H1 (cell line): Measurements from ENCODE around the gene DECR2. TPM values are rescaled to one million over a fixed set of nuclear protein-coding genes. Genes with fewer than 3 reads are reported as not detected.
A peak's percentile ranks its signal among the peaks of the same experiment; 100 is the strongest.

ENCODE experiments used
- CTCF ChIA-PET: fragments of 300-600 bp; sonication (Branson Sonifier 250); formaldehyde crosslinking; loops from one replicate; lab custom pipeline; 2021; ENCODE audit not compliant: partially characterized antibody; lab: Charles Lee
- POLR2A ChIA-PET: fragments of 300-600 bp; sonication (Branson Sonifier 250); formaldehyde crosslinking; loops from one replicate; lab custom pipeline; 2021; ENCODE audit warnings: inconsistent platforms; ENCODE audit not compliant: partially characterized antibody; lab: Charles Lee
- DNase-seq, 2 experiments: peaks; one replicate each; pipeline versions ENCODE4 v3.0.0 to v3.0.0-alpha.2; 2010 to 2022; ENCODE audit warnings: low spot score in 2 of 2, low read depth in 1 of 2, mixed read lengths in 1 of 2
- FAIRE-seq: peaks from 2 replicates; lab custom pipeline; 2011; peaks lifted over from hg19 to GRCh38; lab: Jason Lieb, UNC
- H2AFZ ChIP-seq: 2 replicates; pipeline ENCODE4 v1.8.1; 2012; ENCODE audit warnings: low read length, inconsistent platforms
- H2AK5ac ChIP-seq: 2 replicates; pipeline ENCODE4 v1.6.1; 2013; ENCODE audit warnings: low read depth, low read length
- H2BK120ac ChIP-seq: replicated peaks from 2 replicates; pipeline ENCODE3; 2013; ENCODE audit warnings: low read depth, low read length, inconsistent platforms
- H2BK12ac ChIP-seq: 2 replicates; pipeline ENCODE4 v1.6.1; 2013; ENCODE audit warnings: low read depth, low read length
- H2BK15ac ChIP-seq: 2 replicates; pipeline ENCODE4 v1.6.1; 2013; ENCODE audit warnings: low read length
- H2BK20ac ChIP-seq: 2 replicates; pipeline ENCODE4 v1.6.1; 2013; ENCODE audit warnings: low read length
- H2BK5ac ChIP-seq: 2 replicates; pipeline ENCODE4 v1.6.1; 2013; ENCODE audit warnings: low read depth, low read length
- H3K14ac ChIP-seq: 2 replicates; pipeline ENCODE4 v1.6.1; 2013; ENCODE audit warnings: inconsistent platforms; ENCODE audit not compliant: insufficient read length
- H3K18ac ChIP-seq: 2 replicates; pipeline ENCODE4 v1.6.1; 2013; ENCODE audit warnings: low read length; ENCODE audit errors: extremely low read depth
- H3K23ac ChIP-seq: 2 replicates; pipeline ENCODE4 v1.6.1; 2013; ENCODE audit warnings: inconsistent platforms; ENCODE audit not compliant: insufficient read length
- H3K23me2 ChIP-seq: 2 replicates; pipeline ENCODE4 v1.6.1; 2013; ENCODE audit warnings: low read depth, low read length
- H3K27ac ChIP-seq: 2 replicates; pipeline ENCODE4 v1.6.1; 2011; ENCODE audit warnings: low read depth, low read length, inconsistent platforms
- H3K27me3 ChIP-seq, 4 experiments: replicated peaks in 1 of 4; 1 replicate in 1 of 4; 2 replicates in 3 of 4; pipeline versions ENCODE4 v1.6.1 to v1.8.1; 2011 to 2013; ENCODE audit warnings: low read length in 3 of 4, mild to moderate bottlenecking in 3 of 4, inconsistent platforms in 2 of 4, mixed read lengths in 2 of 4, moderate library complexity in 1 of 4; ENCODE audit not compliant: control insufficient read depth in 3 of 4, insufficient read depth in 3 of 4; ENCODE audit errors: extremely low read depth in 1 of 4
- H3K36me3 ChIP-seq, 4 experiments: 2 replicates each; pipeline versions ENCODE4 v1.6.1 to v1.8.1; 2011 to 2013; ENCODE audit warnings: mild to moderate bottlenecking in 4 of 4, low read length in 3 of 4, moderate library complexity in 2 of 4, control low read depth in 1 of 4, inconsistent platforms in 1 of 4; ENCODE audit not compliant: insufficient read depth in 4 of 4, control insufficient read depth in 2 of 4
- H3K4ac ChIP-seq: replicated peaks from 2 replicates; pipeline ENCODE3; 2013; ENCODE audit warnings: low read length, low read depth, mixed read lengths, inconsistent platforms; ENCODE audit not compliant: insufficient read length
- H3K4me1 ChIP-seq, 4 experiments: replicated peaks in 1 of 4; 1 replicate in 1 of 4; 2 replicates in 3 of 4; pipeline versions ENCODE4 v1.6.1 to v1.8.1; 2011 to 2013; ENCODE audit warnings: low read length in 3 of 4, inconsistent platforms in 2 of 4, mixed read lengths in 1 of 4; ENCODE audit not compliant: insufficient read depth in 4 of 4, control insufficient read depth in 3 of 4
- H3K4me2 ChIP-seq, 2 experiments: 2 replicates each; pipeline versions ENCODE4 v1.6.1 to v1.8.1; 2011 to 2013; ENCODE audit warnings: low read depth in 2 of 2, low read length in 2 of 2, control low read depth in 1 of 2, inconsistent platforms in 1 of 2, mild to moderate bottlenecking in 1 of 2; ENCODE audit not compliant: insufficient read depth in 1 of 2
- H3K4me3 ChIP-seq, 4 experiments: fragments of 200-600, 300-600 bp in 1 of 4; sonication (generic), shearing (Covaris generic), sonication (Bioruptor Twin) in 1 of 4; 2 replicates each; pipeline versions ENCODE4 v1.5.1 to v1.8.1; 2011 to 2016; ENCODE audit warnings: low read length in 4 of 4, low read depth in 3 of 4, control low read depth in 2 of 4, inconsistent platforms in 2 of 4, mild to moderate bottlenecking in 2 of 4, mixed read lengths in 1 of 4, moderate library complexity in 1 of 4; ENCODE audit not compliant: insufficient read depth in 2 of 4; ENCODE audit errors: extremely low read depth in 1 of 4
- H3K56ac ChIP-seq: replicated peaks from 2 replicates; pipeline ENCODE3; 2013; ENCODE audit warnings: low read depth, mild to moderate bottlenecking, mixed read lengths, low read length, inconsistent platforms; ENCODE audit not compliant: insufficient read length
- H3K79me1 ChIP-seq: 2 replicates; pipeline ENCODE4 v1.6.1; 2013; ENCODE audit warnings: low read depth, low read length, control low read depth
- H3K79me2 ChIP-seq, 2 experiments: 2 replicates each; pipeline versions ENCODE4 v1.6.1 to v1.8.1; 2012 to 2013; ENCODE audit warnings: low read length in 2 of 2, mild to moderate bottlenecking in 2 of 2, inconsistent platforms in 1 of 2; ENCODE audit not compliant: insufficient read depth in 2 of 2, control insufficient read depth in 1 of 2
- H3K9ac ChIP-seq, 4 experiments: replicated peaks in 1 of 4; 1 replicate in 1 of 4; 2 replicates in 3 of 4; pipeline versions ENCODE4 v1.6.1 to v1.8.1; 2011 to 2013; ENCODE audit warnings: low read depth in 3 of 4, low read length in 3 of 4, control low read depth in 2 of 4, mild to moderate bottlenecking in 2 of 4, moderate library complexity in 2 of 4, inconsistent platforms in 1 of 4; ENCODE audit errors: extremely low read depth in 1 of 4
- H3K9me3 ChIP-seq, 2 experiments: 2 replicates each; pipeline versions ENCODE4 v1.6.1 to v1.8.1; 2012 to 2013; ENCODE audit warnings: mild to moderate bottlenecking in 2 of 2, moderate library complexity in 2 of 2, control low read depth in 1 of 2, inconsistent platforms in 1 of 2, low read depth in 1 of 2, low read length in 1 of 2, mixed read lengths in 1 of 2; ENCODE audit not compliant: insufficient read depth in 2 of 2
- H4K20me1 ChIP-seq, 2 experiments: replicated peaks in 1 of 2; 2 replicates each; pipeline versions ENCODE3 to v1.8.1; 2011 to 2013; ENCODE audit warnings: inconsistent platforms in 2 of 2, low read length in 2 of 2, mild to moderate bottlenecking in 1 of 2; ENCODE audit not compliant: insufficient read depth in 2 of 2, control insufficient read depth in 1 of 2
- H4K5ac ChIP-seq: 2 replicates; pipeline ENCODE4 v1.6.1; 2013; ENCODE audit warnings: low read length, low read depth, mixed read lengths, inconsistent platforms; ENCODE audit not compliant: insufficient read length
- H4K8ac ChIP-seq: 2 replicates; pipeline ENCODE4 v1.8.0; 2013; ENCODE audit warnings: mild to moderate bottlenecking, moderate library complexity, low read length, inconsistent platforms; ENCODE audit not compliant: insufficient read depth; ENCODE audit errors: extremely low read depth
- H4K91ac ChIP-seq: replicated peaks from 2 replicates; pipeline ENCODE3; 2013; ENCODE audit warnings: low read length, mixed read lengths, inconsistent platforms; ENCODE audit not compliant: insufficient read length
- BCL11A ChIP-seq, 2 experiments: IDR thresholded peaks; one replicate each; pipeline ENCODE4 v1.6.1; 2011; ENCODE audit warnings: low read depth in 2 of 2, low read length in 2 of 2, mild to moderate bottlenecking in 2 of 2
- CBX8 ChIP-seq: fragments of 300-800, 300-1000 bp; sonication (generic); IDR thresholded peaks from 2 replicates; pipeline ENCODE4 v1.7.1; 2016; ENCODE audit warnings: low read depth, low read length, borderline replicate concordance
- CHD1 ChIP-seq: IDR thresholded peaks from 2 replicates; pipeline ENCODE4 v1.6.1; 2012; ENCODE audit warnings: low read depth, low read length, improper control_type of control experiment
- CREB1 ChIP-seq: IDR thresholded peaks from 2 replicates; pipeline ENCODE4 v1.6.1; 2012; ENCODE audit warnings: inconsistent platforms
- EGR1 ChIP-seq: IDR thresholded peaks from 2 replicates; pipeline ENCODE4 v1.6.1; 2011; ENCODE audit warnings: low read depth, low read length, borderline replicate concordance
- EP300 ChIP-seq, 2 experiments: IDR thresholded peaks; 1 replicate in 1 of 2; 2 replicates in 1 of 2; pipeline ENCODE4 v1.6.1; 2011 to 2012; ENCODE audit warnings: low read depth in 2 of 2, low read length in 2 of 2, mild to moderate bottlenecking in 2 of 2, borderline replicate concordance in 1 of 2, inconsistent platforms in 1 of 2, moderate library complexity in 1 of 2
- GABPA ChIP-seq: IDR thresholded peaks from 2 replicates; pipeline ENCODE4 v1.6.1; 2011; ENCODE audit warnings: mild to moderate bottlenecking, low read length, moderate library complexity, borderline replicate concordance; ENCODE audit not compliant: insufficient read depth
- GTF2F1 ChIP-seq: IDR thresholded peaks from 2 replicates; pipeline ENCODE4 v1.6.1; 2012; ENCODE audit warnings: low read depth, low read length, improper control_type of control experiment, borderline replicate concordance
- PHF8 ChIP-seq: fragments of 200-600 bp; sonication (generic); conservative IDR thresholded peaks from 2 replicates; pipeline ENCODE4 v1.7.1; 2012; ENCODE audit warnings: low read depth, mild to moderate bottlenecking, inconsistent platforms, low read length, moderate library complexity
- RFX5 ChIP-seq: IDR thresholded peaks from 2 replicates; pipeline ENCODE4 v1.6.1; 2011; ENCODE audit warnings: low read depth, low read length, improper control_type of control experiment, borderline replicate concordance
- SP4 ChIP-seq: IDR thresholded peaks from 2 replicates; pipeline ENCODE4 v1.6.1; 2012; ENCODE audit warnings: low read length, inconsistent platforms
- SRF ChIP-seq: IDR thresholded peaks from 2 replicates; pipeline ENCODE4 v1.6.1; 2011; ENCODE audit warnings: mild to moderate bottlenecking, low read depth, low read length, moderate library complexity
- TAF1 ChIP-seq: IDR thresholded peaks from 2 replicates; pipeline ENCODE4 v1.6.1; 2011; ENCODE audit warnings: mild to moderate bottlenecking, low read depth, low read length
- WGBS, 2 experiments: shearing (Covaris generic) in 1 of 2; methylation state at CpG; one replicate each; pipeline versions ENCODE4 v1.1.6 to v1.1.7; 2013 to 2015; ENCODE audit warnings: low lambda C conversion rate in 2 of 2, mixed read lengths in 2 of 2, inconsistent platforms in 1 of 2, low coverage in 1 of 2, missing lambda C conversion rate in 1 of 2; ENCODE audit not compliant: insufficient replicate concordance in 2 of 2, insufficient coverage in 1 of 2, insufficient read length in 1 of 2; ENCODE audit errors: extremely low coverage in 1 of 2, missing lambda C conversion rate in 1 of 2; 5-methylcytosine and 5-hydroxymethylcytosine counted together
- polyA plus RNA-seq, 7 experiments: library from polyadenylated mRNA; depleted of rRNA in 3 of 7; stranded (reverse) in 5 of 7; unstranded in 2 of 7; fragments of >200 nt in 5 of 7; fragments of 200-250 nt in 2 of 7; gene quantifications; 1 replicate in 5 of 7; 2 replicates in 1 of 7; 4 replicates in 1 of 7; pipeline versions ENCODE4 v1.2.1 to v1.2.3, GENCODE V29; 2011 to 2013; ENCODE audit warnings: missing spikeins in 2 of 7, mixed read lengths in 2 of 7
- total RNA-seq: library from RNA; stranded (reverse); fragmentation: NEBNext Ultra II Directional; extraction: Animal tissue kit (Norgen Biotek cat#: 25700); gene quantifications from 2 replicates; pipeline ENCODE4 v1.2.1, GENCODE V29; 2021

DECR2 gene
- total and polyA plus RNA-seq, 2 of the 8 experiments (the other 6 are each of a cell fraction or from before 2014, with no cell fraction given): 28.2 to 39.9 TPM

DNA sequence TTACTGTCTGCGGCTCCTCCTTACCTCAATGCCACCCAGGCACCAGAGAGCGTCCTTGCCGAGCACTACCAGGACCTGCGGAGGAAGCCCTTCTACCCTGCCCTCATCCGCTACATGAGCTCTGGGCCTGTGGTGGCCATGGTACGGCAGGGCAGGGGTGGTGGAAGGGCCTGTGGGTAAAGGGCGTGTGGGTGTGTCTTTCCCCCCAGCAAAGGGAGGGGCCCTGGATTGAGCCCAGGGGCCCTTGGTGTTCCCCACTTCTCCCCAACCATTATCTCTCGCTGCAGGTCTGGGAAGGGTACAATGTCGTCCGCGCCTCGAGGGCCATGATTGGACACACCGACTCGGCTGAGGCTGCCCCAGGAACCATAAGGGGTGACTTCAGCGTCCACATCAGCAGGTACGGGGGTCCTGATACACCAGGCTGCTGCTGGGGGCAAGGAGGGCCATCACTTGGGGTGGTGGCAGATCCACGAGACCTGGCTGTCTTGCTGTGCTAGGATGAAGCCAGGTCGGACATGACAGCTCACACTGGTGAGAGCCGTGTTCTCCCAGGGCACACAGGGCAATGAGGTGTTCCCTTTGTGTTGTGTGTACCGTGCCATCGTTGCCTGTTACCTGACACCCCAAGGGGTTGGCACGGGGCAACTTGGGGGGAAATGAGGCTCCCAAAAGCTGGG is 2.2 kb upstream of the DECR2 start:
- CTCF ChIA-PET: interaction anchor here (0.9 to 1.7 kb wide), 5 partner anchors 8 to 249 kb away, joined by 3 to 9 read pairs (median 3); no protein-coding TSS in a partner anchor
- FAIRE-seq: no peak
- no peak for TF ChIP-seq SRF
- TF ChIP-seq GABPA: no peak
- TF ChIP-seq BCL11A (IDR thresholded peaks at IDR 0.05; ENCODE audit: low read depth in 2 of 2, low read length in 2 of 2): no peak
- no peak for TF ChIP-seq CHD1
- TF ChIP-seq CBX8: no peak
- TF ChIP-seq RFX5: no peak
- no peak for TF ChIP-seq PHF8
- TF ChIP-seq CREB1: no peak
- TF ChIP-seq EP300 (IDR thresholded peaks at IDR 0.05; ENCODE audit: borderline replicate concordance in 1 of 2, low read depth in 2 of 2, low read length in 2 of 2): no peak
- TF ChIP-seq EGR1: no peak
- TF ChIP-seq TAF1: no peak
- TF ChIP-seq SP4: no peak
- TF ChIP-seq GTF2F1: no peak

More for the DNA sequence above, 2.2 kb upstream of the DECR2 start:
- Histone ChIP-seq H2BK12ac (no peak overlapping the region; the same call in 1 of the 2 replicates), H3K23ac (no peak overlapping the region), H2BK20ac (no peak overlapping the region), H3K27ac (no peak overlapping the region), H3K56ac (no peak overlapping the region), H3K23me2 (peaks cover 5% of the 10 kb centered on the region), H4K5ac (no peak overlapping the region), H2BK5ac (peak overlapping the region; percentile 63), H2BK15ac (no peak overlapping the region), H3K18ac (no peak overlapping the region), H3K9ac (no peak overlapping the region), H3K79me2 (no peaks in the 10 kb centered on the region; a peak in 1 of 4 replicates), H4K20me1 (peaks cover 2 to 21% of the 10 kb centered on the region in 2 experiments), H2AK5ac (no peak overlapping the region), H2BK120ac (no peak overlapping the region), H3K36me3 (peaks cover 7 to 18% (median 14%) of the 10 kb centered on the region in 4 experiments; a peak in 6 of 8 replicates), H3K4me2 (no peak overlapping the region; a peak in 1 of 4 replicates), H3K9me3 (no peaks in the 10 kb centered on the region), H3K27me3 (no peaks in the 10 kb centered on the region), H2AFZ (no peak overlapping the region), H4K8ac (no peak overlapping the region; the same call in 1 of the 2 replicates), H3K4me3 (no peak overlapping the region), H3K14ac (no peak overlapping the region), H3K4ac (no peak overlapping the region), H3K4me1 (peaks cover 0 to 26% (median 13%) of the 10 kb centered on the region in 4 experiments; a peak in 6 of 7 replicates), H3K79me1 (no peaks in the 10 kb centered on the region; the same call in 1 of the 2 replicates), H4K91ac (peak overlapping the region; percentile 40)
- DNase-seq: no peak
- POLR2A ChIA-PET: interaction anchor here (0.5 to 6.7 kb wide), 11 partner anchors 8 to 250 kb away, joined by 3 to 67 read pairs (median 4); partner anchors contain the start of genes CAPN15 and WDR90
- WGBS, 2 experiments: 92% methylated on average over 22 of the region's 22 CpGs; no CpG with 5 or more reads in 1 of the 2 experiments
